ENCODE data around the gene ANK3. TPM values are rescaled to one million over a fixed set of nuclear protein-coding genes. Genes with fewer than 3 reads are reported as not detected.

The ANK3 gene
- total and polyA plus RNA-seq, 2 experiments from 2014 or later, result 26.2 to 49.0 TPM

- no peak overlapping the region for H3K27ac ChIP-seq
- WGBS (ENCODE audit: low lambda C conversion rate, missing lambda C conversion rate), result 91% methylated on average over 2 of the region's 2 CpGs
Measured at GRCh38 chr10:60309891-60310290, 79.8 kb downstream of the ANK3 start.

DNA sequence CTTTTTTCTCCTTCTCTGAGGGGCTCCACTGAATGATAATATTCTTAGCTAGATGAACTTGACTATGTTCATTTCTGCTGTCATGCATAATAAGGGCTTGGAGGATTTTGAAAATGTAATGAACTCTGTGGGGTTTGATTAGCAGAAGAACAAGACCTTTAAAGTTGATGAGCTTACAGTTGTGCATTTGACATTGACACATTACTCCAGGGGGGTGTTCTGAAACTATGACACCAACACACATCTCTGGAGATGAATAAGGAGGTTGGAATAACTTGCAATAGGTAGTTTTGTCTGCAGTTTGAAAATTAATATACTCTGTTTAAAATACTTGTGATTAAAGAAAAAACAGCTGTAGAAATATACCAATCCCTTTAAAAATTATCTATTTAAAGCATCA is 80.3 kb downstream of the ANK3 start:
- H3K27ac ChIP-seq, result no peak overlapping the region
- H3K36me3 ChIP-seq (replicated peaks; ENCODE audit: insufficient read depth, low read depth), result no peaks in the 10 kb centered on the region
- TF ChIP-seq EZH2 (IDR thresholded peaks at IDR 0.05; ENCODE audit: borderline replicate concordance), result no peak
- no peak for TF ChIP-seq EZH2phosphoT487 (IDR thresholded peaks at IDR 0.05; ENCODE audit: low read depth, severe bottlenecking, unreplicated experiment)
- TF ChIP-seq, protein P1, sequence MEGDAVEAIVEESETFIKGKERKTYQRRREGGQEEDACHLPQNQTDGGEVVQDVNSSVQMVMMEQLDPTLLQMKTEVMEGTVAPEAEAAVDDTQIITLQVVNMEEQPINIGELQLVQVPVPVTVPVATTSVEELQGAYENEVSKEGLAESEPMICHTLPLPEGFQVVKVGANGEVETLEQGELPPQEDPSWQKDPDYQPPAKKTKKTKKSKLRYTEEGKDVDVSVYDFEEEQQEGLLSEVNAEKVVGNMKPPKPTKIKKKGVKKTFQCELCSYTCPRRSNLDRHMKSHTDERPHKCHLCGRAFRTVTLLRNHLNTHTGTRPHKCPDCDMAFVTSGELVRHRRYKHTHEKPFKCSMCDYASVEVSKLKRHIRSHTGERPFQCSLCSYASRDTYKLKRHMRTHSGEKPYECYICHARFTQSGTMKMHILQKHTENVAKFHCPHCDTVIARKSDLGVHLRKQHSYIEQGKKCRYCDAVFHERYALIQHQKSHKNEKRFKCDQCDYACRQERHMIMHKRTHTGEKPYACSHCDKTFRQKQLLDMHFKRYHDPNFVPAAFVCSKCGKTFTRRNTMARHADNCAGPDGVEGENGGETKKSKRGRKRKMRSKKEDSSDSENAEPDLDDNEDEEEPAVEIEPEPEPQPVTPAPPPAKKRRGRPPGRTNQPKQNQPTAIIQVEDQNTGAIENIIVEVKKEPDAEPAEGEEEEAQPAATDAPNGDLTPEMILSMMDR (IDR thresholded peaks at IDR 0.05; ENCODE audit: poor library complexity), result no peak
- H4K20me1 ChIP-seq (ENCODE audit: insufficient read depth, poor library complexity, severe bottlenecking), result no peaks in the 10 kb centered on the region
- no peak for DNase-seq (ENCODE audit: low spot score)
- no peaks in the 10 kb centered on the region for H3K27me3 ChIP-seq
- H3K9me2 ChIP-seq (replicated peaks; ENCODE audit: insufficient read depth), result no peaks in the 10 kb centered on the region
- H3K79me2 ChIP-seq, result no peaks in the 10 kb centered on the region
- H3K4me2 ChIP-seq, result no peak overlapping the region
- H3K4me3 ChIP-seq, result no peak overlapping the region
- no peak overlapping the region for H2AFZ ChIP-seq
- no peaks in the 10 kb centered on the region for H3K9me3 ChIP-seq (ENCODE audit: low read depth)
- peaks cover 4% of the 10 kb centered on the region for H3K4me1 ChIP-seq (ENCODE audit: insufficient read depth)

More at GRCh38 chr10:60309891-60310290, 79.8 kb downstream of the ANK3 start:
- Histone ChIP-seq H3K4me1 (ENCODE audit: insufficient read depth) (peaks cover 4% of the 10 kb centered on the region), H3K27me3 (no peaks in the 10 kb centered on the region), H3K4me3 (no peak overlapping the region), H4K20me1 (ENCODE audit: insufficient read depth, poor library complexity, severe bottlenecking) (no peaks in the 10 kb centered on the region), H3K4me2 (no peak overlapping the region), H3K9me2 (replicated peaks; ENCODE audit: insufficient read depth) (no peaks in the 10 kb centered on the region), H3K79me2 (no peaks in the 10 kb centered on the region), H3K9me3 (ENCODE audit: low read depth) (no peaks in the 10 kb centered on the region), H3K36me3 (replicated peaks; ENCODE audit: insufficient read depth, low read depth) (no peaks in the 10 kb centered on the region), H2AFZ (no peak overlapping the region)
- TF ChIP-seq, protein P1 (IDR thresholded peaks at IDR 0.05; ENCODE audit: poor library complexity), result no peak
- TF ChIP-seq EZH2phosphoT487 (IDR thresholded peaks at IDR 0.05; ENCODE audit: low read depth, severe bottlenecking, unreplicated experiment), result no peak
- TF ChIP-seq EZH2 (IDR thresholded peaks at IDR 0.05; ENCODE audit: borderline replicate concordance), result no peak
- DNase-seq (ENCODE audit: low spot score), result no peak

DNA sequence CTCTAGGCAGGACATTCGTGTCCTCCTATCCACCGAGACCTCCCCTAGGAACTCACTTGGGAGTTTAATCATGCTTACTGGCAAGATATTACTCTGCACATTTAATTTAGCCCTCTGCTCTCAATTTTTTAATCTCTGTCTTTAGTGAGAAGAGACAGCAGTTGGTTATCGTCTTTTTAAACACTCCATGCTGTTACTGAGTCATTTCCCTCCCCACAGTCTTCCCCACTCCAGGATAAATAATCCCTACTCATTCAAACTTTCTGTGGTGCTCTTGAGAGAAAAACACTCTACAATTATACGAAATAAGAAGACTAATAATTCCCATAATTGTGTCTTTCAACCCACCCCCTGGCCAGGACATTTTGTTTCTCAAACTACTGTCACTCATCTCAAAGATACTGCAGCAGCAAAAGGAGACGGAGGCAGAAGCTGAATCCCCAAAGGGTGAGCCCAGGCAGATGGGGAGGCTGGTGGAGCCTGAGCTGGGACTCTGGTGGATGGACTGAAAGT is 84.2 kb downstream of the ANK3 start:
- Histone ChIP-seq H2AFZ (no peak overlapping the region), H3K4me2 (no peak overlapping the region)
- TF ChIP-seq EZH2phosphoT487 (IDR thresholded peaks at IDR 0.05; ENCODE audit: low read depth, severe bottlenecking, unreplicated experiment), result no peak
- TF ChIP-seq, protein P1 (IDR thresholded peaks at IDR 0.05; ENCODE audit: poor library complexity), result no peak
- TF ChIP-seq EZH2 (IDR thresholded peaks at IDR 0.05; ENCODE audit: borderline replicate concordance), result no peak

More for the DNA sequence above, 84.2 kb downstream of the ANK3 start:
- Histone ChIP-seq H3K79me2 (no peaks in the 10 kb centered on the region), H3K36me3 (replicated peaks; ENCODE audit: insufficient read depth, low read depth) (no peaks in the 10 kb centered on the region), H3K9me3 (ENCODE audit: low read depth) (no peaks in the 10 kb centered on the region), H4K20me1 (ENCODE audit: insufficient read depth, poor library complexity, severe bottlenecking) (no peaks in the 10 kb centered on the region), H3K9me2 (replicated peaks; ENCODE audit: insufficient read depth) (no peaks in the 10 kb centered on the region), H3K4me3 (no peak overlapping the region), H3K4me1 (ENCODE audit: insufficient read depth) (no peaks in the 10 kb centered on the region), H3K27ac (no peak overlapping the region), H3K27me3 (no peaks in the 10 kb centered on the region)
- WGBS (ENCODE audit: low lambda C conversion rate, missing lambda C conversion rate), result 59% methylated on average over 5 of the region's 5 CpGs
- DNase-seq (ENCODE audit: low spot score), result no peak
